ENCODE measurements around the gene SUCO.
"Not testable (repeated sequence)": the region's sequence is repeated elsewhere in the genome, so short reads cannot be mapped to it uniquely, and the experiment has no call there.

The SUCO gene

DNA sequence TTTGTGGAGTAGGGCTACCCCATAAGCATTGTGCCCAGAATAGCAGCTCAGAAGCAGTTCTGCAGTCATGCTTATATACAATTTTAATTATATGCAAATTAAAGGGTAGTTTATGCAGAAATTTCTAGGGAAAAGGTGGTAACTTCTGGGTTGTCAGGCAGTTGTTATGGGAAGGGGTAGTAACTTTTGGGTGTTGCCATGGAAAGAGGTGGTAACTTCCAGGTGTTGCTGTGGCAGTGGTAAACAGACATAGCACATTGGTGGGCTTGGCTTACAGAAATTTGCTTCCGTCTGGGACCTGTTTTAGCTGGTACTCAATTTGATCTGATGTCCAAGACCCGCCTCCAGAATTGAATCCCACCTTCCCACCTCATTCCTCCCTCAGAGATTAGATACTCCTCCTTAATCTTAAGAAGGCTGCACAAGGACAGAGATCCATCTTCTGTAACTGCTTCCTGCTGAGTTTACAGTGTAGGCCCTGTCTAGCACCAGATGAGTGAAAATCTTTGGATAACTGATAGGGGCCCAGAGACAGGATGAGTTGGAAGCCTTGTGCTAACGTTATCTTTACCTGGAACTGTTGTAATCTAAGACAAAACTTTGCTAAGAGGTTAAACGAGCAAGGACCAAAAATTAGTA lies 26.7 kb downstream of the SUCO start:
- no peak for DNase-seq (ENCODE audit: low spot score)

DNA sequence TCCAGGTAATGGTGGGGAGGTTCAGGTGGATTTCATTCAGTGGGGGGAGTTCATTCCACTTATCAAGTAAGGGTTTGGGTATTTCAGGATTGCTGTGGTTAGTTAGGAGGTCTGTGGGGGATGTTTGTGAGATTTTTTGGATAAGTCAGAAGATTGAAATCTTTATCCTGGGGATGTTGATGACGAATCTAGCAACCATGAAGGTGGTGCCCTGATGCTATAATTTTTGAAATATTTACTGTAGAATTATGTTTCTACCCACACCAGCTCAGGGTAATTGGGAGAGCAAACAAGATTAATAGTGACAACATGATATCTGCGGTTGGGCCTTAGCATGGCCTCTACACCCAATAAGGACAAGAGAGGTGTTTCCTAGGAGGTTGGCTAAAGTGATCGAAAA lies 28.3 kb downstream of the SUCO start:
- peak; percentile 44 for DNase-seq (ENCODE audit: low spot score)

DNA sequence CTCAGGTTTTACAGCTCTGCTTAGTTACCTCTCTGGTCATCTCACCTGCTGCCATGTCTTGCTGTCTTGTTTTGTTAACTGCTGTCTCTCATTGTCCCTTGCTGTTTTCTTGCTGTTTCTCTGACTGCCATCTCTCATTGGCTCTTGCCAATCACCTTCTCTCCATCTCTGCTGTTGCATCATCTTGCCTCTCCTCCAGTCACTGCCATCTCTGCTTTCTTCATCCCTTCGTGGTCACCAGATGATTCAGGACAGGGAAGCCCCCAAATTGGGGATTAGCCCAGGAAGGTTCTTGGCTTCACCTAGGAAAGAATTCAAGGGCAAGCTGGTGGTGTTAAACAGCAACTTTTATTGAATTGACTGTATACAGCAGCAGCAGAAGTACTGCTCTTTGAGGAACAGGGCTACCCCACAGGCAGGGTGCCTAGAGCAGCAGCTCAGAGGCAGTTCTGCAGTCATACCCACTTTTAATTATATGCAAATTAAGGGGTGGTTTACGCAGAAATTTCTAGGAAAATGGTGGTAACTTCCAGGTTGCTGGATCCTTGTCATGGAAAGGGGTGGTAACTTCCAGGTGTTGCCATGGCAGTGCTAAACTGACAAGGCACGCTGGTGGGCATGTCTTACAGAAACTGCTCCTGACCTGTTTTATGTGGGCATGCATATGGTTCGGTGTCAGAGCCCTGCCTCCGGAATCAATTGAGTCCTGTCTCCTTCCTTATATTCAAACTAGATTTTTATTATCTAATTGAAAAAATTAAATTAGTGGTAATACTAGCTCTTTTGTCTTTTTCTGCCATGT lies 33.4 kb downstream of the SUCO start:
- no peak for DNase-seq (ENCODE audit: low spot score)

GRCh38 chr1:172567720-172568119 lies 34.8 kb downstream of the SUCO start:
- no peak for DNase-seq (ENCODE audit: low spot score)

GRCh38 chr1:172574080-172574479 lies 41.1 kb downstream of the SUCO start:
- no peak for DNase-seq (ENCODE audit: low spot score)

DNA sequence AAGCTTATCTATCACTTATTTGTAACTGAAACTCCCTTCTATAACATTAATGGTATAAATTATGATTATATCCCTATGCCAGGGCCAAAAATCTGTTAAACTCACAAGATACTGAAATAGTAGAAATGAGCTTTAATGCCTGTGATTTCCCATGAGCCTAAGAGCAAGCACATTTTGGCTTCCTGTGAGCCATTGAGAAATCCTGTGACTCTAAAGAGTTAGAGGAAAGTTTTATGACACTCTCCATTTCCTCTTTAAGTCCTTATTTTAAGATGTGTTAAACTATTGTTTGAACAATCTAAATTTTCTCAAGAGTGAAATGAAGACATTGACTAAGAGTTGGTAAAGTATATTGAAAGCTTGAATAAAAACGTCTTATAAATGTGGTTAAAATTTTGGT lies 45.6 kb downstream of the SUCO start:
- DNase-seq (ENCODE audit: low spot score): no peak

GRCh38 chr1:172581273-172581672 lies 48.3 kb downstream of the SUCO start:
- no peak for DNase-seq (ENCODE audit: low spot score)

DNA sequence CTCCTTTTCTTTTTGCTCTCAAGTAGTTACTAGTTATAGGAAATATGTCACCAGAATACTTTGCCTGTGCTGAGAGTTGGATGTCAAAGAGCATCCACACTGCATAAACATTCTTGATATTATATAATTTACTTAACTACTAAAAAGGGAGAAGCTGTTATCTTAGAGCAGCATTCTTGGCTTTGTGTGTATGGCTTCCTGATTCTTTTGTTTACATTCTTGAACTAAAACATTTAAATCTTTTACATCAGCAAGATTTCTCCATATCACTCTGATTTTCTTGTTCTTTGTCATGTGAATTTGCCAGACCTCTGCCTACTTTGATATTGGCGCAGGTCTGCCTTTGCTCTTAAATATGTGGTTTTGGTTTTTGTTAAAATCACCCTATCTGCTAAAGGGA lies 48.8 kb downstream of the SUCO start:
- no peak for DNase-seq (ENCODE audit: low spot score)

- no peak for DNase-seq (ENCODE audit: low spot score)
These were observed 49.9 kb downstream of the SUCO start for GRCh38 chr1:172582889-172583288.

DNA sequence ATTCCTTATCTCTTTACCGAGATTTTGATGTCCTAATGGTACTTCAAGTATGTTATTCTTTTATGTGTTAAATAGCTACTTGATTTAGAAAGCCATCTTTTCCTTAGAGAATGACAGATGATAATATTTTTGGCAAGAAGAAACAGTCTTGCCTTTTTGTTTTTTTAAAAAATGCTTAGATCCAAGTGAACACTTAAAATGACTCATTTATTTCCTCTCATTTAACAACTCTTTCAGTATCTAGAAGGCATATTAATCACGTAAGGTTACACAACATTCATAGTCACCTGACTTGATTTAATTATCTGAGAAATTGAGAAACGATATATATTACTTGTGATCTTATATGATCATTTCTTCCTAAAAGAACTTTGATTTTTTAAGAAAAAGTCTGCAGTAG lies 52.4 kb downstream of the SUCO start:
- DNase-seq (ENCODE audit: low spot score): peak; percentile 18

- DNase-seq (ENCODE audit: low spot score): no peak
These were observed 52.9 kb downstream of the SUCO start for GRCh38 chr1:172585861-172586260.

- peak; percentile 77 for DNase-seq (ENCODE audit: low spot score)
These were observed 55.6 kb downstream of the SUCO start for GRCh38 chr1:172588296-172589291.

- DNase-seq (ENCODE audit: low spot score): no peak
These were observed 56.6 kb downstream of the SUCO start for GRCh38 chr1:172589553-172589952.

- not testable (repeated sequence) for DNase-seq (ENCODE audit: low spot score)
These were observed 58.5 kb downstream of the SUCO start for GRCh38 chr1:172591429-172591828.

GRCh38 chr1:172595066-172595465 lies 62.1 kb downstream of the SUCO start:
- DNase-seq (ENCODE audit: low spot score): not testable (repeated sequence)

GRCh38 chr1:172596782-172597181 lies 63.8 kb downstream of the SUCO start:
- not testable (repeated sequence) for DNase-seq (ENCODE audit: low spot score)

DNA sequence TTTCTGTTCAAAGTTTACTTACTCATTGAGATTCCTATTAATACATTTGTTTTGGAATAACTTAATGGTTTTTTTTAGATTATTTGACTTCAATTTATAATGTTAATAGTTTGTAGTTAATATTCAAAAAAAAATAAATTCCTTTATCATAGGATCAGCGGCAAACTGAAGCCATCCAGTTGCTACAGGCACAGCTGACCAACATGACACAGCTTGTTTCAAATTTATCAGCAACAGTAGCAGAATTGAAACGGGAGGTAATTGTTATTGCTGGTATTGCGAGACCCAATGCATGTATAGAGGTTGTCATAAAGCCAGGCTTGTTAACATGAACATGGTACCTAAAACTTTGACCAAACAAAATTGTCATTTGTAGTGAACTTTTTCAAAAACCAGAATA lies 67.0 kb downstream of the SUCO start:
- no peak for DNase-seq (ENCODE audit: low spot score)

DNA sequence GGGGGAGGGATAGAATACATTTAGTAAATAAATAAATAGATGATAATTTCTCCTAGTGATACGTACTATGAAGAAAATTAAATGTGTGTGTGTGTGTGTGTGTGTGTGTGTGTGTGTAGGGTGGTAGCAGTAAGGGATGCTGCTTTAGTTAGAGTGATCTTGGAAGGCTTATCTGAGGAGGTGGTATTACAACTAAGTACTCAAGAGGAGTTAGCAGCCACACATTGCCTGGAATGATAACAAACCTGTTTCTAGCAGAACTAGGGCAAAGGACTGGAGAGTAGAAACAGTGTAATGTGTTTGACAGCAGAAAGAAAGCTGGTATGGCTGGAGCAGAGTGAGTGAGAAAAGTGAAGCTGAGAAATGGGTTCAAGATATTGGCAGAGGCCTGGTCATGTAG lies 67.7 kb downstream of the SUCO start:
- DNase-seq (ENCODE audit: low spot score): no peak

GRCh38 chr1:172601046-172601630 lies 68.2 kb downstream of the SUCO start:
- DNase-seq (ENCODE audit: low spot score): no peak

DNA sequence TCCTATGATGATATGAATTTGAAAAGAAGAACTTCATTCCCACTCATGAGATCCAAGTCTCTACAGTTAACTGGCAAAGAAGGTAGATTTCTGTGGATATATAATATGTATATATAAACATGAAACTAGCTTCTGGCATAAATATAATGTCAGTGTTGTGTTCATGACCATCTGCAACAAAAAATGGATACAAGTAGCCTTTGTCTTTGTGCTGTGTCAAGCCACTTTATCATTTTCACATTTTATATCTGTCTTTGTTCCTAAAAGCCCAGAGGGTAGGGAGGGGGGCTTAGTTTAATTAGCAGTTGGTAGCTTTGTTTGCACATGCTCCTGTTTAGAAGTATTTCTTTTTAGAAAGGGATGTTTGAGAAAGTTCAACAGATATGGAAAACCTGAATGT lies 69.8 kb downstream of the SUCO start:
- no peak for DNase-seq (ENCODE audit: low spot score)

- DNase-seq (ENCODE audit: low spot score): no peak
These were observed 70.9 kb downstream of the SUCO start for GRCh38 chr1:172603816-172604215.

- no peak for DNase-seq (ENCODE audit: low spot score)
These were observed 72.7 kb downstream of the SUCO start for GRCh38 chr1:172605641-172606040.

All from AG08395 (cell line).